Activated CD4-positive, alpha-beta T cell treated with anti-CD3 and anti-CD28 coated beads for 36 hours (primary cell): ENCODE measurements around the gene PRXL2A. TPM values are rescaled to one million over a fixed set of nuclear protein-coding genes. Genes with fewer than 3 reads are reported as not detected.

Experiments used
- ATAC-seq: fragments of 200-7000 bp; cut with Tn5 transposase; one replicate; pipeline ENCODE4 v1.10.0; 2021; ENCODE audit warnings: mild to moderate bottlenecking, moderate library complexity
- CTCF ChIA-PET: fragments of 350-600 bp; sonication (Branson Sonifier 250); formaldehyde crosslinking; loops from one replicate; lab custom pipeline; 2021; ENCODE audit warnings: antibody characterized with exemption; lab: Charles Lee
- POLR2A ChIA-PET: fragments of 350-600 bp; sonication (Branson Sonifier 250); formaldehyde crosslinking; loops from one replicate; lab custom pipeline; 2021; ENCODE audit warnings: antibody characterized with exemption, inconsistent platforms; lab: Charles Lee
- DNase-seq: peaks from one replicate; pipeline ENCODE4 v3.0.0-alpha.2; 2020
- H3K27ac Mint-ChIP-seq: one replicate; pipeline ENCODE4 v1.8.0; 2021; ENCODE audit warnings: mixed read lengths
- H3K27me3 Mint-ChIP-seq: one replicate; pipeline ENCODE4 v1.8.0; 2021; ENCODE audit warnings: mixed read lengths
- H3K36me3 Mint-ChIP-seq: one replicate; pipeline ENCODE4 v1.8.0; 2021; ENCODE audit warnings: low read depth, mixed read lengths
- H3K4me1 Mint-ChIP-seq: one replicate; pipeline ENCODE4 v1.8.0; 2021; ENCODE audit warnings: mixed read lengths
- H3K4me3 Mint-ChIP-seq: one replicate; pipeline ENCODE4 v1.8.0; 2021; ENCODE audit warnings: mild to moderate bottlenecking, moderate library complexity, mixed read lengths
- H3K9me3 Mint-ChIP-seq: one replicate; pipeline ENCODE4 v1.8.0; 2021; ENCODE audit warnings: low read depth, mixed read lengths
- intact Hi-C, 2 experiments: fragments of 100-400 bp; cut with DNase I in 1 of 2; cut with micrococcal nuclease in 1 of 2; formaldehyde crosslinking; loops; one replicate each; pipeline versions ENCODE4 v1.14.2 to v1.15.1; 2022 to 2024; cut with DNase I, micrococcal nuclease
- total RNA-seq, 2 experiments: library from RNA; stranded (reverse); gene quantifications; one replicate each; pipeline ENCODE4 v1.2.3, GENCODE V29; 2021

Gene PRXL2A
- total RNA-seq, 2 experiments from 2014 or later: 15.0 to 17.6 TPM

DNA sequence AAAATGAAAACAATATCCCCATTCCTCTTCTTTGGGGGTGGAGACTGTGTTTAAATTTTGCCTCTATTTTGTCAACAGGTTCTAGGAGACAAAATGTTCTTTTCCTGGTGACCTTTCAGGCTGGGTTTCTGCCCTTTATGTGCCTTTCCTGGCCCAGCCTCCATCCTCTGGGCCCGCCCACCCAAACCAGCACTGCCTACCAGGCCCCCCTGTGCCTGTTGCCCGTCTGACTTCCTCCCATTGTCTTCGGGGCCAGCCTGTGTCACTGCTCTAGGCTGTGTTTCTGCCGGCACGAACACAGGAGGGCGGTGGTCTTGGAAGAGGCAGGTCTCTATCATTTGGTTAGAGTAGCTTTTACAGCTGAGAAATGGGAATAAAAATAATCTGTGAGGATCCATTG is 59.7 kb downstream of the PRXL2A start:
- H3K4me3 Mint-ChIP-seq: peak overlapping the region; percentile 64

DNA sequence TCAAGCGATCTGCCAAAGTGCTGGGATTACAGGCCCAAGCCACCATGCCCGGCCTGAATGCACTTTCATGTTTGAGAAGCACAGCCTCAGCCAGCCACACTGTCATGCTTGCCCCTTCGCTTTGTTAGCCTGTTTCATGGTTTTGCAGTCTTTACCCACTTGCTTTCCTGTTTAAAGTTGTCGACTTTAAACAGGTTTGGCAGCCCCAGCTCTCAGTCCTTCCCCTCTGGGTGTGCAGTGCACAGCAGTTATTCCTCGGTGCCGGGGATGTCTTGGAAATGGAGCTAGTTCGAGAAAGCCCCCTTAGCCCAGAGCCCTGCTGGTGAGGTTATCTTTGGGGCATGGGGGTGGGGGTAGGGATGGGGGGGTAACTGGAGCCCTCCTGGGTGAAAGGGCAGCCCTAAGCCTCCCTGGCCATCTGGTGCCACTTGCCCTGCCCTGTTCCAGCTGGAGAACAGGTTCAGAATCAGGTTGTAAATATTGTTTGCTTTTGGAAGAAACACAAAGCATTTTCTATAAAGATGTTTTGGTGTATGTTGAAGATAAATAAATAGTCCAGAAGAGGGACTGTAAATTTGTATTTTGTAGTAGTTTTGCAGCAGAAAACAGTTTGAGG is 60.6 kb downstream of the PRXL2A start:
- ATAC-seq: no peak
- ChIA-PET POLR2A (interaction anchor here (0.7 kb wide), 1 partner anchor 35 kb away, joined by 3 read pairs; no protein-coding TSS in a partner anchor), CTCF (interaction anchor here (0.7 to 21.2 kb wide), 5 partner anchors 10 to 61 kb away, joined by 3 to 372 read pairs (median 16); partner anchors contain the start of genes PRXL2A and TSPAN14)
- Mint-ChIP-seq H3K4me1 (peaks cover 99% of the 10 kb centered on the region), H3K27ac (peak overlapping the region; percentile 97), H3K36me3 (peaks cover 24% of the 10 kb centered on the region), H3K9me3 (no peaks in the 10 kb centered on the region), H3K4me3 (peak overlapping the region; percentile 64), H3K27me3 (no peaks in the 10 kb centered on the region)
- intact Hi-C loops: loop anchor here in 1 of 2 experiments (1.0 kb wide), 1 partner anchor 10 kb away; no protein-coding TSS in a partner anchor
- DNase-seq: peak; percentile 37

More for the DNA sequence above, 59.7 kb downstream of the PRXL2A start:
- ChIA-PET POLR2A (interaction anchor here (0.6 to 1.1 kb wide), 2 partner anchors 32 to 33 kb away, joined by 3 to 5 read pairs; no protein-coding TSS in a partner anchor), CTCF (interaction anchor here (0.8 to 21.2 kb wide), 10 partner anchors 9 to 57 kb away, joined by 3 to 372 read pairs (median 4); partner anchors contain the start of gene TSPAN14)
- intact Hi-C loops: loop anchor here in 1 of 2 experiments (1.0 kb wide), 1 partner anchor 9 kb away; no protein-coding TSS in a partner anchor
- H3K9me3 Mint-ChIP-seq: no peaks in the 10 kb centered on the region
- peak; percentile 9 for ATAC-seq
- H3K27ac Mint-ChIP-seq: peak overlapping the region; percentile 97
- no peaks in the 10 kb centered on the region for H3K27me3 Mint-ChIP-seq
- peaks cover 30% of the 10 kb centered on the region for H3K36me3 Mint-ChIP-seq
- peak; percentile 77 for DNase-seq
- peaks cover 98% of the 10 kb centered on the region for H3K4me1 Mint-ChIP-seq

DNA sequence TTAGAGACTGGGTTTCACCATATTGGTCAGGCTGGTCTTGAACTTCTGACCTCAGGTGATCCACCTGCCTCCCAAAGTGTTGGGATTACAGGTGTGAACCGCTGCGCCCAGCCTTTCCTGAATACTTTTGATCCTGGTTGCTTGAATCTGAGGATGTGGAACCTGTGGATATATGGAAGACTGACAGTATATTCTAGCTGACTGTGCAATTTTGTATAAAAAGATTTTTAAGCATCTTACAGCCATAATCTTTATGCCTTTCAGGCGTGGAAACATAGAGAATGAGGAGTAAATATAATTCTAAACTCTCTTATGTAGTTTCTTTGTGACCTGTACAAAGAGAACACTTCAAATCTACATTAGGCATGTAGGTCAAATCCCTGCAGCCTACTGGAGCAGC is 61.9 kb downstream of the PRXL2A start:
- Mint-ChIP-seq H3K4me3 (no peak overlapping the region), H3K27me3 (no peaks in the 10 kb centered on the region), H3K36me3 (peaks cover 33% of the 10 kb centered on the region), H3K27ac (peak overlapping the region; percentile 61), H3K4me1 (peaks cover 98% of the 10 kb centered on the region), H3K9me3 (no peaks in the 10 kb centered on the region)
- CTCF ChIA-PET: interaction anchor here (1.2 to 21.2 kb wide), 5 partner anchors 11 to 66 kb away, joined by 4 to 372 read pairs (median 16); partner anchors contain the start of gene TSPAN14
- ATAC-seq (no peak), DNase-seq (no peak)
- intact Hi-C loops: no loop called here
- POLR2A ChIA-PET: interaction anchor here (0.9 to 3.4 kb wide), 2 partner anchors 7 to 15 kb away, joined by 7 to 9 read pairs; no protein-coding TSS in a partner anchor

DNA sequence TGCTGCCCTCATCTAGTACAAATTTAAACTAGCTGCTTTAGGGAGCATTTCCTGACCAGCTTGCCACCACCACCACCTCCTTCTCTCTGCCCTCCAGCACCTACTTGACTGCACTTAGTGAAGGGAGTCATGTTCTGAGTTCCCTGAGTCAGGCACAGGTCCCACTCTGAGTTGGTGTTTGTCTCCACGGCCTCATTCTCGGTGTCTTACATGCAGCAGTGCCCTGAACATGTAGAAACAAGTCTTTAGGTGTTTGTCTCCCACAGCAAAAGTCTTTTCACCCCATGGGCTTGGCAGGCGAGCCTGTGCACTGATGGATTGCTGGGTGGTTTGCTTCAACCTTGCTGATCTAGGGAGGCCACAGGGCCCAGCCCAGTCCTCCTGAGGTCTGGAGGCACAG is 62.6 kb downstream of the PRXL2A start:
- peak overlapping the region; percentile 91 for H3K27ac Mint-ChIP-seq
- DNase-seq (peak; percentile 69), ATAC-seq (peak; percentile 49)
- H3K36me3 Mint-ChIP-seq: peaks cover 33% of the 10 kb centered on the region
- H3K9me3 Mint-ChIP-seq: no peaks in the 10 kb centered on the region
- intact Hi-C loops: loop anchor here (1.0 kb wide), 2 partner anchors 8 to 29 kb away; no protein-coding TSS in a partner anchor
- CTCF ChIA-PET: interaction anchor here (1.2 to 21.2 kb wide), 5 partner anchors 12 to 66 kb away, joined by 4 to 372 read pairs (median 16); partner anchors contain the start of gene TSPAN14
- peaks cover 97% of the 10 kb centered on the region for H3K4me1 Mint-ChIP-seq
- no peaks in the 10 kb centered on the region for H3K27me3 Mint-ChIP-seq
- peak overlapping the region; percentile 44 for H3K4me3 Mint-ChIP-seq
- POLR2A ChIA-PET: interaction anchor here (0.7 to 3.4 kb wide), 4 partner anchors 8 to 27 kb away, joined by 3 to 9 read pairs (median 6); no protein-coding TSS in a partner anchor

DNA sequence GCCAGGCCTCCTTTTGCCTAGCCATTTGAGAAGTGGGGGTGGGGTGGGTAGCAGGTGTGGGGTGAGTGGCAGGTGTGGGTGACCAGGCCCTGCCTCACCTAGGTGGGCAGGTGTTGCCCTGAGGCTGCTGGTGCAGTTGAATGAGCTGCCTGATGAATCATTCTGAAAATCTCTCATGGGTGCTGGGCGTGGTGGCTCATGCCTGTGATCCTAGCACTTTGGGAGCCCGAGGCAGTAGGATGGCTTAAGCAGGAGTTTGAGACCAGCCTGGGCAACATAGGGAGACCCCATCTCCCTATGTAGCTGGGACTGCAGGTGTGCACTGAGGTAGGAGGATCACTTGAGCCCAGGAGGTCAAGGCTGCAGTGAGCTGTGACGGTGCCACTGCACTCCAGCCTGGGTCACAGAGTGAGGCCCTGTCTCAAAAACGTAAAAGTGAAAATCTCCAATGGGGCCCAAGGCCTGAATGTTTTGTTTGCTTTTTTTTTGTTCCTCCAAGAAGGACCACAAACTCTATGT is 63.4 kb downstream of the PRXL2A start:
- Mint-ChIP-seq H3K27ac (peak overlapping the region; percentile 91), H3K27me3 (no peaks in the 10 kb centered on the region), H3K36me3 (peaks cover 33% of the 10 kb centered on the region), H3K9me3 (no peaks in the 10 kb centered on the region), H3K4me3 (peak overlapping the region; percentile 44), H3K4me1 (peaks cover 93% of the 10 kb centered on the region)
- POLR2A ChIA-PET: interaction anchor here (0.6 to 3.4 kb wide), 7 partner anchors 9 to 284 kb away, joined by 3 to 9 read pairs (median 6); no protein-coding TSS in a partner anchor
- peak; percentile 79 for DNase-seq
- intact Hi-C loops: loop anchor here (1.0 kb wide), 6 partner anchors 8 to 29 kb away; partner anchors contain the start of gene TSPAN14 (in 1 of the 2)
- ATAC-seq: peak; percentile 50
- CTCF ChIA-PET: interaction anchor here (0.8 to 21.2 kb wide), 4 partner anchors 13 to 32 kb away, joined by 3 to 372 read pairs (median 51); partner anchors contain the start of gene TSPAN14

DNA sequence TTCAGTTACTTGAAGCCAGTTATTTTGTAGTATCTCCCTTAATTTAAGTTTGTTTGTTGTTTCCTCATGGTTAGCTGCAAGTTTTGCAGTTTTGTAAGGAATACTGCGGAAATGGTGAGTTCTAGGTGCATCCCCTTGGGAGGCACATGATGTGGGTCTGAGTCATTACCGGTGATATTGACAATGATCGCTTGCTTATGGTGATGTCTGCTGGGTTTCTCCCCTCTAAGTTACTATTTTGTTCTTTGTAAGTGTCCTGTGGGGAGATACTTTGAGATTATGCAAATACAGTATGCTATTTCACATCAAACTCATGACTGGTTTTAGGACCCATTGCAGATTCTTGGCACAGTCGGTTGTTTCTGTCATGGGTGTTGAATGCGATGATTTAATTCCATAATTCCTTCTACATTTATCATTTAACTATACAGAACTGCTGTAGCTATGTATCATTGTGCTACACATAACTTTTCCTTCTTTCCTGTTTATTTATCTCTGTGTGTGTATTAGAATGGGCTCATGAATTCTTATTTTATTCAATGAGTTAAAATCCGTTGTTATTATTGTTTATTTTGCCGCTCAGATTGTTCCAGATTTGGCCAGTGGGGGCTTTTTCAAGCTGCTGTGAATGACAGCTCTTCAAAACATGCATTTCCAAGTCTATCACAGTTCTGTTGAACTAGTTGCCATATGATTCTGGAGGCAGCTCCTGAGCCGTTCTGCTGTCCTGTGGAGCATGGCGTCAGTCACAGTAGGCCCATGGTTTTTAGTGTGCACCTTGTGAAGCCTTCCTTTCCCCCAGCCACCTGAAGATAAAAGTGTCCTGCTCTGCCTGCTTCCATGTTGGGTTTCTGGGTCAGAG is 64.1 kb downstream of the PRXL2A start:
- ChIA-PET CTCF (interaction anchor here (0.8 to 21.2 kb wide), 6 partner anchors 13 to 32 kb away, joined by 3 to 372 read pairs (median 16); partner anchors contain the start of gene TSPAN14), POLR2A (interaction anchor here (0.6 to 3.4 kb wide), 7 partner anchors 9 to 285 kb away, joined by 3 to 9 read pairs (median 6); no protein-coding TSS in a partner anchor)
- intact Hi-C loops: loop anchor here (1.0 kb wide), 4 partner anchors 12 to 18 kb away; partner anchors contain the start of gene TSPAN14 (in 1 of the 2)
- Mint-ChIP-seq H3K9me3 (no peaks in the 10 kb centered on the region), H3K4me3 (peak overlapping the region; percentile 61), H3K4me1 (peaks cover 93% of the 10 kb centered on the region), H3K36me3 (peaks cover 39% of the 10 kb centered on the region), H3K27me3 (no peaks in the 10 kb centered on the region), H3K27ac (peak overlapping the region; percentile 91)
- ATAC-seq (peak; percentile 80), DNase-seq (peak; percentile 66)

DNA sequence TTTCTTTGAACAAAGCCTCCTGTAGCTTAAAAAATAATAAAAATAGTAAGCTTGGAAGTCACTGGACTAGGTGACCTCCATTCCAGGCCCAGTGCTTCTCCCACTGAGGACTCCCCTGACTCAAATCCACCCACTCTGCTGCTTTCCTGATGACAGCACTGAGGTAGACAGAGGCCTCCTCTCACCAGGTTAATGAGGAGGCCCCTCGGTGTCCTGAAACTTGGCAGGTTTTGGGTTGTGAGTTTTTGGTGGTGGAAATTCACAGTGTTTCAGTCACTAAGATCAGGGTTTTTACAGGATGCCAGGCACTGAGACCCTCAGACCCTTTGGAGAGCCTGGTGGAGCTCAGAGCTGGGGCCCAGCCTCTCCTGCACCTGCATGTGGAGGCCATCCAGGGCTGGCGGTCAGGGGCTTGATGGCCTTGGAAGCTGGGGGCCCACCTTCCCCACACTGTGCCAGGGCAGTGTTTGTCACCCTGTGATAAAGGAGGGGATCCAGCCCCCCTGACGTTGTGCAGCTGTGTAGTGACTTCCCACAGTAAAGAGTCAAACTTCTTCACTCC is 64.8 kb downstream of the PRXL2A start:
- ATAC-seq: no peak

DNA sequence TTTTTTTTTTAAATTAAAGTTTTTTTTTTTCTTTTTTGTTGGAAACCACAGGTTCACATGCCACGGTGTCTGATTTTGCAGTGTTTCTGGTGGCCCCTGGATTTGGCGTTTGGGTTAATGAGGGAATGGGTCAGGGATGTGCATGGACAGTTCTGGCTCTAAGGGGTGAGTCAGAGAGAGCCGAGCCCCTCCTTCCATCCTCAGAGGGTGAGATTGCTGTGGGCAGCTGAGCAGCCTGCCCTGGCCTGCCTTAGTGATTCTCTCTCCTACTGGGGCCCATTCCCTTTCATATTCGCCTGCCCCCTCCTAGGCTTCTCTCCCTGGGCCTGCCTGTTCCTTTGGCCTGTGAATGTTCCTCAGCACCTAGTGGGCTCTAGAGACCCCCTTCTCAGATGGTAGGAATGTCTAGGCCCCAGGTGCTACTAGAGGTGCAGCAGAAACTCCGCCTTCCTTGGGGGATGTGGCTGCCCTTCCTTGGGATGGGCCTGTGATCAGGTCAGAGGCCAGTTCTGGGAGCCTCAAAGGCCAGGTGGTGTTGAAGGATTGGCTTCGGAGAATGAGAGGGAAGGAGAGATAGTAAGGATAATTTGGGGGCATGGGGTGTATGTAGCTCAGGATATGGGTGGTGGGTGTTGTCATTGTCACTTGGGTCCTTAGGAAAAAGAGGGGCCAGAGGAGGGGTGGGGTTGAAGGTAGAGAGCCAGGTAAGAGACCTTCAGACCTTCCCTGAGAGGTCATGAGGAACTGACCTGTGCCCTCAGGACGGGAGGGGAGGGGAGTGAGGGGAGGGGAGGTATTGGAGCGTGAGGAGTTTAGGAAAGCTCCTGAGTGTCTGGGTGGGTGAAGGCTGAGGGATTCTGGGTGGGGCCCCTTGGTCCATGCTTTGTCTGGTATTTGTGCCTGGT is 65.6 kb downstream of the PRXL2A start:
- ATAC-seq (no peak), DNase-seq (no peak)
- H3K27ac Mint-ChIP-seq: peak overlapping the region; percentile 91
- H3K9me3 Mint-ChIP-seq: peaks cover 6% of the 10 kb centered on the region
- CTCF ChIA-PET: interaction anchor here (0.9 to 21.2 kb wide), 4 partner anchors 12 to 30 kb away, joined by 4 to 372 read pairs (median 18); no protein-coding TSS in a partner anchor
- H3K4me3 Mint-ChIP-seq: no peak overlapping the region
- POLR2A ChIA-PET: interaction anchor here (0.7 to 3.4 kb wide), 2 partner anchors 9 to 11 kb away, joined by 5 to 9 read pairs; no protein-coding TSS in a partner anchor
- H3K36me3 Mint-ChIP-seq: peaks cover 50% of the 10 kb centered on the region
- no peaks in the 10 kb centered on the region for H3K27me3 Mint-ChIP-seq
- intact Hi-C loops: no loop called here
- H3K4me1 Mint-ChIP-seq: peaks cover 92% of the 10 kb centered on the region

More for the DNA sequence above, 64.8 kb downstream of the PRXL2A start:
- DNase-seq: peak; percentile 50
- no peaks in the 10 kb centered on the region for H3K27me3 Mint-ChIP-seq
- H3K36me3 Mint-ChIP-seq: peaks cover 45% of the 10 kb centered on the region
- H3K9me3 Mint-ChIP-seq: peaks cover 4% of the 10 kb centered on the region
- peak overlapping the region; percentile 61 for H3K4me3 Mint-ChIP-seq
- POLR2A ChIA-PET: interaction anchor here (1.6 to 3.4 kb wide), 4 partner anchors 10 to 20 kb away, joined by 6 to 9 read pairs (median 8); no protein-coding TSS in a partner anchor
- peak overlapping the region; percentile 91 for H3K27ac Mint-ChIP-seq
- intact Hi-C loops: no loop called here
- CTCF ChIA-PET: interaction anchor here (0.9 to 21.2 kb wide), 5 partner anchors 13 to 31 kb away, joined by 4 to 372 read pairs (median 29); partner anchors contain the start of gene TSPAN14
- peaks cover 93% of the 10 kb centered on the region for H3K4me1 Mint-ChIP-seq

DNA sequence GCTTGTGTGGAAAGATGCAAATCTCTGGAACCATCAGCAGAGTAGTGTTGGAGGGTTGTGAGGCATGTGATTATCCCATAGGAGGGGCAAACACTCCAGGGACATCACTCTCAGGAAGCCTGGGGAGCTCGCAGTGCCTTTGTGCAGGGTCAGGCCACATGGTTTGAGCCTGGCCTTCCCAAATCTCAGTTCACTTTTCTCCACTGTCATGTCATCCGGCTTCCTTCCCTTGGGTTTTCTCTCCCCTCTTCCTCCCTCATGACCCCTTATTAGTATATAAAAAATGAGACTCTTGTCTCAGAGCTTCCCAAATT is 66.2 kb downstream of the PRXL2A start:
- peak overlapping the region; percentile 91 for H3K27ac Mint-ChIP-seq

More for the DNA sequence above, 66.2 kb downstream of the PRXL2A start:
- CTCF ChIA-PET: interaction anchor here (0.7 to 21.2 kb wide), 5 partner anchors 12 to 30 kb away, joined by 3 to 372 read pairs (median 7); no protein-coding TSS in a partner anchor
- H3K4me1 Mint-ChIP-seq: peaks cover 86% of the 10 kb centered on the region
- DNase-seq: no peak
- H3K36me3 Mint-ChIP-seq: peaks cover 51% of the 10 kb centered on the region
- no peak for ATAC-seq
- H3K27me3 Mint-ChIP-seq: no peaks in the 10 kb centered on the region
- no peak overlapping the region for H3K4me3 Mint-ChIP-seq
- intact Hi-C loops: no loop called here
- POLR2A ChIA-PET: no interaction called here
- peaks cover 6% of the 10 kb centered on the region for H3K9me3 Mint-ChIP-seq
